Activated T-cell treated with anti-CD3 and anti-CD28 coated beads for 4 hours (primary cell): Measurements from ENCODE around the gene INKA2.
A peak's percentile ranks its signal among the peaks of the same experiment; 100 is the strongest.

ENCODE experiments used
- DNase-seq: peaks from one replicate; pipeline ENCODE4 v3.0.0-alpha.2; 2020

INKA2 gene

DNA sequence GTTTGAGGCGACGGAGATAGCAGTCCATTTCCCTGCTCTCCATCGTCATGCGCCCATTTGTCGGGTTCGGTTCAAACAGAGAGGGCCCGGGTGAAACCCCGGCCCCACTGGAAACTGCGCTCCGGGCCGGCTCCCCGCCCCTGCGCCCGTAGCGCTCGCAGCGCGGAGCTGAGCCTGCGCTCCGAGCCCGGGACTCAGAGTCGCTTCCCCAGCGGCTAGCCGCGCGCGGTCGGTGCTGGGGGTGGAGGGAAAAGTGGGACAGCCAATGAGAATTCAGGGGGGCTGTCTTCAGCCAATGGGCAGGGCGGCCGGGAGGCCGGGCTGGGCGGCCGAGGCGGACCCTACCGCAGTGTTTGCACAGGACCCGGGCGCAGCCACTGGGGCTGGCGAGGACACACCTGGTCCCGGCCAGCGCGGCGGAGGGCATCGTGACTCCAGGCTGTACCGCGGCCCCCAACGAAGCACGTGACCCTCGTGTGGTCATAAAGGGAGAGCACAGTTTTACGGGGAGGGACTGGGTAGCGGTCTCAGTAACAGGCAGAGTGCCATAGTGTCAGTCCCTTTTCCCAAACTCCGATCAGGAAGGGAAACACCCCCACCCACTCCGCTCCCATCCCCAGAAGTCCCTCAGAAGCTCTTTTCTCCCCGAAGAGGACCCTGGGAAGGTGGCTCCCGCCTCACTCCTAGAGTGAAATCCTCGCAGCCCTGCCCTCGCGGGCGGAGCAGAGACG is at the start of gene INKA2:
TSS of gene INKA2 (minus strand) at position 202 of the 731 bp plus-strand sequence. CDS start at position 49, 153 bp downstream.
- peak; percentile 47 for DNase-seq

DNA sequence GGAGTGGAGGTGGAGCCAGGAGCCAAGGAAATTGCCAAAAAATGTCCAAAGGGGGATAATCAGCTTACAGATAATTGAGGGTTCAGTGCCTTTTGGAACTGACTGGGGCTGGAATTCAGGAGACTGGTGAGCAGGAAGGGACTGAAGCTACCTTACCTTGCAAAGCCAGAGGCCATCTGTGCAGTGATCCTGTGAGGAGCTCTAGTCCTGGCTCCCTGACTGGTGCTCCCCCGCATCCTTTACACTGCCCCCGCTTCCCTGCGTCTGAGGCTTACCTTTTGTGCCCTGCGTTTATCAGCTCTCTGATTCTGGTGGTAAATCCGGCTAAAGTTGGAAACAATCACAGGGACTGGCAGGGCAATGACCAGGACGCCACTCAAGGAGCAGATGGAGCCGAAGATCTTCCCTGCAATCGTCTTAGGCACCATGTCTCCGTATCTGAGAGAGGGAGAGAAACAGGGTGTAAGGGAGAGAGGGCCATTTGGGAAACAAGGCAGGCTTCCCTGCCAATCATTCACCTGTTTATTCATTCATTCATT is 47.5 kb upstream of the INKA2 start:
- DNase-seq, result no peak

DNA sequence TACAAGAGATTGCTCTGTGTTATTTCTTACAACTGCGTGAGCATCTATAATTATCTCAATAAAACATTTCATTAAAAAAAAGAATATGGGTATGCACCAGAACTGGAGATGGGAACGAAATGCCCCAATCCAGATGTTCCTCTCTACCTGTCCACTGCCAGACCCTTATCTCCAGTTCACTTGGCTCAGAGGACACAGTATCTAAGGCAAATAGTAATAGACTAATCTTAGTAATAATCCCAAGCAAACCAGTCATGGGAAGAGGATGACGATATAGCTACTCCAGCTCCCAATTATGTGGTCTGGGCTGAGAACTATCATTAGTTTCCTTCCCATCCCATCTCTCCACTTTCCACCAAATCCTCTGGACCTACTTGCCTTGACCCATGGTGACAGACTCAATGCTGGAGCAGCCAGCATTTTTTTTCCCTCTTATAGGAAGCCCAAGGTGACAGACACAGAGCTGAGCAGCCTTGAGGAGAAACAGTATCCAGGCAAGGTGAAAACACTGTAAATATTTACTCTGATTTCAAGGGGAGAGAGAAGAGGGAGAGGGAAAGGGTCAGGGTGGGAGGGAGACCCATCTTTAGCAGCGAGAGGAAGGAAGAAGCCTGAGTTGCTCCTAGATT is 45.2 kb upstream of the INKA2 start:
- no peak for DNase-seq

DNA sequence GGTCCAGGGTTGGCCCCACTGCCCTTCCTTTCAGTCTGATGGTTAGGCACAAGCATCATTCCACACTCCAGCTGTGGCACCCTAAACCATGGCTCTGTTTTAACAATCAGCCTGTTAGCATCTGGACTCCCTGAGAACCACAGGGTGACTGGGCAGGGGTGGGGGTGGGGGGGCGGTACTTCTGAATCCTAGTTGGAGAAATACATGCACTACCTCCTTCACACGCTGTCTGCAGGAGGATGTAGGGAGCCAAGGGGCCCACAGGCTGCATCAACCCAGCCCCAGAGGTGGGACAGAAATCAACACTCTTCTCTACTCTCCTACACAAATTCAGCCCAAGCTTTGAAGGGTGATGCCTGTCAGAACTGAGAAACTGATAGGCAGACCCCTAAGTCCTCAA is 40.4 kb upstream of the INKA2 start:
- DNase-seq, result no peak

DNA sequence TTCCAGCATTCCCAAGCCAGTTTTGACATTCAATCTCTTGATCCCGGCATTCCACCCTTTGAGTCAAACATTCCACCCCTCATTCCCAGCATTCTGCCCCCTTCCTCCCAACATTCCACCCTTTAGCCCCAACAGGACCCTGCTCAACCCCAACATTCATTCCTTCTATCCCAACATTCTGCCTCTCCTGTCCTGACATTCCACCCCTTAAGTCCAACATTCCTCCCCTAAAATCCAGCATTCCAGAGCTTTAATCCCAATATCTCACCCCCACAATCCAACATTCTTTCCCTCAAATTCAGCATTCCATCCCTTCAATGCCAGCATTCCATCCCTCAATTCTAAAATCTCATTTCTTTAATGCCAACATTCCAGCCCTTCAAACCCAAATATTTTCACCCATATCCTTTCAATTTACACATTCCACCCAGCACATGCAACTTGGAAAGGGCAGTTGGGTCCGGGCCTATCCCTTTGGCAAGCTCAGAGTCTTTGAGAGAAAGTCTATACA is 39.4 kb upstream of the INKA2 start:
- DNase-seq, result no peak

DNA sequence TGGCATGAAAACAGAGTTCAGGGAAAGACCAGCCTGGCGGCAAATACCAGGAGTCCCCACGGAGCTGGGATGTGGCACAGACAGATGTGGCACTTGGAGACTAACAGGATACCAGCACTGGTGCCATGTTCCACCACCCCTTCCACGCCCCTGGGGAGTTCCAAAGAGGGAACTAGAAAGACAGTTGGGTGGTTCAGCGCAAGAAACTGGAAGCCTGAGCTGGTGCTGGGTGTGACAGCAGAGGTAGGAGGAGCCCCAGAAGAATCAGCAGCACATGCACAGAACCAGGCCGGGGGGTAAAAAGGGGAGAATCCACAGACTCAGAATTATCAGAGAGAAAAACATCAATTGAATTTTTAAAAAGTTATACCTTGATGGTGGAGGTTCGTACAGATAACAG is 38.9 kb upstream of the INKA2 start:
- DNase-seq, result no peak

DNA sequence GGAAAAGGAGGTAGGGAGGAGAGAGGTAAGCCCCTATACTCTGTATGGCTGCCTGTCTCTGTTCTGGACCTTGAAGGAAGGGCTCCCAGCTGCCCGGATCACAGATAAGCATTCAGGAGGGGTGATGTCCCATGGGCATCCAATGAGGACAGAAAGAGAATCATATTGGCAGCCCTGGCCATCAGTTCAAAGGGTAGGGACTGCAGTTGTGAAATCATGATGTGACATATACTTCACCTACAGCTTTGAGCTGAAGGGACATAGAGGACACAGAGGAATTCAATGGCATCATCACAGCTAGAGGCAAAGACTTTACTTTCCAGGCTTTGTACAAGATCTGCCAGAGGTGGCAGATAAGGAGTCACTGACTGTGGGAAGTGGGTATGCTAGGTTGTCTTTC is 38.1 kb upstream of the INKA2 start:
- no peak for DNase-seq

DNA sequence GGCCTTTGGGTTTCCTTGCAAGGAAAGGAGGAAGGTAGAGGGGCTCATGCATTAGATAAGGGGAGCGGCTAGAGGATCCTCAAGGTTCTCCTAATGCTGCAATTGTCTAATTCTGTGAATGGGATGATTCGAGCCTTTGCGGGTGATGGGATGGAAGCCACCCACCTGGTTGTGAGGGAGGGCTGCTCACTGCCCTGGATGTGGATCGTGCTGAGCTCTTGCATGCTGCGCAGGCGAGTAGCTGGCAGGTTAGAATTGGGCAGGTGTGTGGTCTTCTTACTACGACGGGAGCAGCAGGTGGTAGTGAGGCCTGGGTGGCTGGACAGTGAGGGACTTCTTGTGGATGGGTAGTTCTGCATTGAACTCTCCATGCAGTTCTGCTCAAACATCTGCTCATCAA is 37.7 kb upstream of the INKA2 start:
- DNase-seq, result no peak

DNA sequence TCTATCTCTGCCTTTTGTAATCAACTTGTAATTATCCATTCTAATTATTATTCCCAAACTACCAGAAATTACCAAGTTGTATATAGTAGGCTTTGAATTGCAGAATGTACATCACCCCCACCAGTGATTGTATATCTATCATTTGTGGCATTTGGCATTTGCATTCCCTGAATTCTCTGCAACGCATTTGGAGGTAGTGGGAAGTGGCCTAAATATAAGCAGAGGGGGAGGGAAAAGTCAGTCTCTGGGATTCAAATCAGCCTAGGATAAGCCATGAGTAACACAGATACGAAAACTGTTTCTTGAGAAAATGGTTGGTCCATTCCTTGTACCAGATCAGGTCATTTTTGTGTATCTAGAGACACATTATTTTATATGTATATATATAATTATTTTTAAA is 37.2 kb upstream of the INKA2 start:
- DNase-seq, result no peak

DNA sequence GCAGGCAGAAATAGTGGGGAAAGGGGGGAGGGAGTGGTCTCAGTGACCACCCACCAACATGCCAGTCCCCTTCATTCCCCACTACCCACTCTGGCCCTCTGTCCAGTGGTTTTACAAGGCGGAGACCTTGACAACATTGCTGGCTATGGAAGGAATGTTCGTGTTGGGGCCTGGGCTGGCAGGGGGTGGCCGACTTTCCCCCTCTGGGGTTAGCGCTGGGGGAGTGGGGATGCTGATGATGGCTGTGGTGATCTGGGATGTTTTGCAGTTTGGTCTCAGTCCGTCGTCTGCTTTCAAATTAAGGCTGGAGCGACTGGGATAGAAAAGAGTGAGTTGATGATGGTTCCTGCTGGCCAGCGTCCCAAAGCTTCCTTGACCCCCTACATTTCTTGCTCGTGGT is 36.8 kb upstream of the INKA2 start:
- no peak for DNase-seq

DNA sequence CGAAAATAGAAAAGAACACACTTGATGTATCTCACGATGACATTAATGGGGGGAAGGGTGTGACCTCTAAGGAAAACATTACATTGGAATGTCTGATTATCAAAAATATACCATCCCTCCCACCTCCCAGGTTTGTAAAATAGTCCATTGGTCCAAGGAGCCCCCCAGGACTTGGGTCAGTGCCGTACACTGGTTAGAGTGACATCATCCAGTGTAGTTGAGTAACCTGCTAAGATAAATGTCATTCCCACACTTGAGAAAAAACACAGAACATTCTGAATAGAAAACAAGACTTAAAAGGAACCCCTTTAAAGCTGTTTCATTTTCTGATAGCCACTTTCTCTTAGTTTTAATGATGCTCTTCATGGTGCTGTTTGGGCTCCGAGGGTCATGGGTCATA is 31.7 kb upstream of the INKA2 start:
- no peak for DNase-seq

DNA sequence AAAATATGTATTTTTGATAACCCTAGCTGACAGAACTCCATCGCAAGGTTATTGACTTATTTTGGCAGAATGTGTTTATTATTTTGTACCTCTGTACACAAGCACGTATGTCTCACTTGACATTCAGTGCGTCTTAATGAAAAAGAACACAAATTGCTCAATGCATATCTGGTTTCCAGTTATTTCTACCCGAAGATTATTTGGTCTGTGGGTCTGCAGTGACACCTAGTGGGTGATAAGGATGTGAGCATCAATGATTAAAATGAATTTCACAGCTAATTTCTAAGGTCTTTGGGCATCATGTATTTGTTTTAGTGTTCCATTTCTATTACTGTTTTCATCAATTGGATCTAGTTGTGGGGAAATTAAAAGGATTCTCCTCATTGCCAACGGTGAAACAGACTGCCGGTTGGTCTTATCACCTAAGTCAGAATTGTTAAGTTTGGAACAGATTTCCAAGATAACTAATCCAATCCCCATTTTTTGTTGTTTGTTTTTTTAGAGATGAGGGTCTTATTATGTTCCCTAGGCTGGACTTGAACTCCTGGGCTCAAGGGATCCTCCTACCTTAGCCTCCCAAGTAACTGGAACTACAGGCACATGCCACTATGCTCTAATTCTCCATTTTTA is 30.4 kb upstream of the INKA2 start:
- DNase-seq, result peak; percentile 36

DNA sequence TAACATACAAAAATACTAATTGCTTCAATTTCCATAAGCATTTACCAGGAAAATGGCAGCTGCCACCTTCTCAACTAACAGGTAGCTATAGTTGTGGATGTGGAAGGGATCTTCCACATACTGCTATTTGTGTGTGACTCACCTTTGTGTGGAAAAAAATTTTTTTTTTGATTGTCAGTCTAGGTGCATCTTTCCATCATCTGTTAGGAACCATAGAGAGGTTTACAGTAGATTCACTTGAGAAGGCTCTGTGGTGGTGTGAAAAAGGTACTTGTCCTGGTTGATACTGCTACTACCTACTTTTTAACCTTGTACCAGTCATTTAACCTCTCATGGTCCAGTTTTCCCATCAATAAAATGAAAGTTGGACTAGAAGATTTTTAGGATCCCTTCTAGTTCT is 29.4 kb upstream of the INKA2 start:
- DNase-seq, result no peak

DNA sequence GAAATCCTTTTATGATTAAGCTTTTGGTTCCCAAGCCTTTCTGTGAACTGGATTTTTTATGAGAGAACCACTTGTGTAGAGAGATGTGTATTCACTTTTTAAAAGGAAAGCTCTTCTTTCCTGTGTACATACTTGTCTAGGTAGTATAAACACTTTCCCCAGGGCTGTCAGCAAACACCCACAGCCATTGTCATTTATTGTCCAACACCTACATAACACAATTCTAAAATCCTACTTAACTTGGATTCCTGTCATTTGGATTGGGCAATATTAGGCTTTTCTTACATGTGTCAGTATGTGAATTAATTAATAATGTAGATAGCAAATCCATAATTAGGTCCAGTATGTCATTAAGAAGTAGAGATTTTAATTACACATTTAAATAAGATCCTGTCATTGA is 28.8 kb upstream of the INKA2 start:
- DNase-seq, result no peak

DNA sequence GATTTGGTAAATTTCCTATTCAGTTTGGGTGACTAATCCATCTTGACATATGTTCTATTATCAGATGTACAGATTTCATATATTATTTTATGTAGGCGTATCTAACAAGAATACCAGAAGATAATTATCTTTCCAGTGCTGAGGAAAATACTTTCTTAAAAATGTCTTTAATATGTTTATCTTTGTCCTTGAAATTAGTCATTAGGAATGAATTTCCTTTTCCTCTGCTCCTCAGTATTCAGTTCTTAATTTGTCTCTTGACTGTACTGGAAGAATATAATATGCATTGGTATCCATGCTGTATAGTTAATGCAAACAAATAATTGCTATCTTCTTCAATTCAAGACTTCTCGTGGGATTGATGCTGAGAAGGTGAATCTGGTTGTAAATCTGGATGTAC is 23.1 kb upstream of the INKA2 start:
- no peak for DNase-seq

DNA sequence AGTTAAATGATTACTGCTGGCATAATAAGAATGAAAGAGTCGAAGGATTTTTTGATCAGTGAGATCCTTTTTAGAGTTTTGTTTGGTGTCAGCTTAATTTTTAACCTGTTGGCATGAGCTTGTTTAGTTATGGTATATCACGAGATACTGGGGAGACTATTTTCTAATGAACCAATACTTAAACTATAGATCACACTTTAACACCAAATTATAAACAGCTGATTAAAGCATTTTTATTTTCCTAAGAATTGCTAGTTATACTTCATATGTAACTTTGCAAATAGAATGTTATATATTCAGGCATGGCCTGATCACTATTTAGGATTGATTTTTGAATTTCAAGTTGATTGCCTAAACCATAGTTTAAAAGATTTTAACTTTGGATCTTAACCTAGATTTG is 22.5 kb upstream of the INKA2 start:
- DNase-seq, result no peak

DNA sequence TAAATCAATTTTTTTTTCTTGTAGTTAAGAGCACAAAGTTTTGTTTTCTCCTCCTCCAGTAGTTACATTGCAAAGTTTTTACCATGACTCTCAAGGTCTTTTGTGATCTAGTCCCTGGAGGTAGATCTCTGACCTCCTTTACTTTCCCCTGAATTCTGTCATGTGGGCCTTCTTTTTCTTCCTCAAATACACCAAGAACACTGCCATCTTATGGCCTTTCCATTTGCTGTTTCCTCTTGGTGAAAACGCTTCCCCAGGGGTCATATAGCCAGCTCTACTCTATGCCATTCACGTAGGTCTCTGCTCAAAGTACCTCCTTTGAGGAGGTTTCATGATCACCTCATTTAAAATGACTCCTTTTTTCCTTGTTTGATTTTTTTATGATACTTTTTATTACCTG is 19.2 kb upstream of the INKA2 start:
- no peak for DNase-seq

DNA sequence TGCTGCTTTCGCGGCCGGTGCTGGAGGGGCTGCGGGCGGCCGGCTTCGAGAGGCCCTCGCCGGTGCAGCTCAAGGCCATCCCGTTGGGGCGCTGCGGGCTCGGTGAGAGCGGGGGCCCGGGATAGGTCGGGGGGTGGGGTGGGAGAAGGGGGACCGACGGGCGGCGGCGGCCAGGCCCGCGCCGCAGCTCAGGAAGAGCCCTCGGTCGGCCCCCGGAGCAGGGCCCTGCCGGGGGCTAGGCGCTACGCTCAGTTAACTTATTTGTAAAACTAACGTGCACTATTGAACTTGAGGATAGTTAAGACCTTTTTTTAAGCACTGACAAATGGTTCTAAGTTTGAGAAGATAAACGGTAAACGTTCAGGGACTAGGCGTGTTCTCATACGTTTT is 16.9 kb upstream of the INKA2 start:
- DNase-seq, result no peak

DNA sequence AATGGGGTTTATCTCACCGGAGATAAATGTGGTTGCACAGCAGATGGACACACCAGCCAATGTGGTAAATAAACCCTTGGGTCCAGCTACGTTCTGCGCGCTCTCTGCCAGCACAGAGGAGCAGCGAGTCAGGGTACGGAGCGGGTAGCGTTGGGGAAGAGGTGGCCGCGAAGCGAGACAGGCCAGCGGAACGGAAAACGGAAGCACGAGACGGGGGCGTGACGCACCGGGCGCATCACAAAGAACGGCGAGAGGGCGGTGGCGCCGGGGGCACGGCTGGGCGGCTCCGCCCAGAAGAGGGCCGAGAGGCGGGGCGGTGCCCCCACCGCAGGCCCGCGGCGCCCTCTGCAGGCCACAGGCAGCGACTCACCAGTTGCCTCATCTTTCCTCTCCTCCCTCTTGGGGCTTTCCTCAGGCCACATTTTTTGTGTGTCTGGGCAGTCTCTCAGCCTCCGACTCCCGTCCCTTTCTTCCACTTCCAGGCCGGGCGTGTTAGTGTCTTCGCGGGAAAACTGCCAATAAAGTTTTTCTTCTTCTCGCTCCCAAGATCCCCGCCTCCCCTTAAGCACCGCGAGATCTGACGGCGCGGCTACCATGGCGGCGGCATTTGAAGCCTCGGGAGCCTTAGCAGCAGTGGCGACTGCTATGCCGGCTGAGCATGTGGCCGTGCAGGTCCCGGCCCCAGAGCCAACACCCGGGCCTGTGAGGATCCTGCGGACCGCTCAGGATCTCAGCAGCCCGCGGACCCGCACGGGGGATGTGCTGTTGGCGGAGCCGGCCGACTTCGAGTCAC is 16.3 kb upstream of the INKA2 start, which contains the start of gene DDX20:
TSS of gene DDX20 (plus strand) at position 571 of the 793 bp plus-strand sequence. CDS start at position 595, 24 bp downstream.
- peak; percentile 86 for DNase-seq

DNA sequence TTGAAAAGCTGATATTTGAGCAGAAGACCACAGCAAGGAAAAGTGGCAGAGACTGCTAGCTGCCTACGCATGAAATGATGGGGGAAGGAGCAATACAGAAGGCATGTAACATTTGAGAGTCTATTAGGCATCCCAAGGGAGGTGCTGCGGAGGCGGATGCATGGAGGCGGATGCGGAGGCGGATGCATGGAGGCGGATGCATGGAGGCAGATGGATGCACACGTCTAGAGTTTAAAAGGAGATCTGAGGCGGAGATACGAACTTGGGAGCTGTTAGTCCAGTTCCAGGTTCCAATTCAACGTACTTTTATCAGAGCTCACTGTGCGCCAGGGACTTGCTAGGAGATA is 15.8 kb upstream of the INKA2 start:
- DNase-seq, result peak; percentile 12

DNA sequence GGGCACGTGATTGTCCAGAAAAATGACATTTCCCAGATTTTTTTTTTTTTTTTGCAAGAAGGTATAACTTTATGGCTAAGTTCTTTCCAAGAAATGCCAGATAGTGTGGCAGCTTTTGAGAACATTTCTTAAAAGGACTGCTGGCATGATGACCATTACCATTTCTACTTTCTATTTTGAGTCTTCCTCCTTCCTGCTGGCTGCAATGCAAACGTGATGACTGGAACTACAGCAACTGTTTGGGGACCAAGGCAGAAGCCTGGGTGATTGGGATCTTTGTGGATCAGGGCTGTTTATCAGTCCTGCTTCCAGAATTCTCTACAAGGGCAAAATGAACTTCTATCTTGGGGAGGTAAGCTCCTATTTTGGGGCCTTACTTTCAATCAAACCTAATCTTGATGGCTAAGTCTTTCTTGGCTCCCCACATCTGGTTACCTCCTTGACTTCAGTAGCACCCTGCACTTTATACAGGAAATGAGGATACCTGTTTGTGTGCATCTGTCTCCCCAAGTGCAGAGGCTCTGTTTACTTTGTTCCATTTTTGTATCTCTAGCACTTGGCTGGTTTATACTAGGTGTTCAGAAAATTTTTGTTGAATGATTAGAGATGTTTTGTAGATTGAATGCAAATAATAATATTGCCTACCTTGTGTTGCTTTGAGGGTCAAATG is 12.8 kb upstream of the INKA2 start:
- DNase-seq, result no peak

DNA sequence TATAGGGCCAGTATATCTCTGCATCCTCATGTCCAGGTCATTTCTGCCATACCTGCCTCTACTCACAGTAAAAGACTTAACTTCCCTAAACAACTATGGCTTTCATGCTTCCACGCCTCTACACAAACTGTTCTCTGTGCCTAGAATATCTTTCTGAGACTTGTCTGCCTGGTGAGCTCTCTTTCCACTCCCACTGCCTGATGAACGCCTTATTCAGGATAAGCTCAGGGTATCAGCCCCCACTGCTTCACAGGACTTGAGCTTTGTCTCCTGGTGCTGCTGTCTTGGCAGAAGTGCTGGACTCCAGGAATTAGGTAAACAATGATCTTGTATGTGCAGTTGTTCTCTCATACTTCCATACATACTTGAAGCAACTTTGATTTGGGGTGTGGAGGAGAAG is 11.7 kb upstream of the INKA2 start:
- DNase-seq, result no peak

DNA sequence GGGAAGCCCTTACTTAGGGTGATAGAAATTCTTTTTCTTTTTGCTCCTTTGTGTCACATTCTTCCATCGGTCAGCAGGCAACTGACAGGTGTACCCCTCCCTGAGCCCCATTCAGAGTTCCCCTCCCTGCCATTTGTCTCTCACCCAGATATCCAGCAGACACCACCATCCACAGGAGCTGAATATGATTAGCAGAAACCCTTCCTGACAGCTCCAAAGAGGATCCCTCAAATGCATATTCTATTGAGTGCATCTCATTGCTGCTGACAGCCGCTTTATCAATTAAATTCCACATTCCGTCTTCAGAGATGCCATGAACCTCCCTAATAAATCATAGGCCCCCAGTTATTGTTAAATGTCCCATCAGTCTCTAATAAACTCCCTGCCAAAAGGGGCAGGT is 10.4 kb upstream of the INKA2 start:
- DNase-seq, result no peak
